Stomach (tissue), 9 donors: ENCODE results near the gene MYBPC1. TPM values are rescaled to one million over a fixed set of nuclear protein-coding genes. Genes with fewer than 3 reads are reported as not detected.

Experiments
- DNase-seq, 2 donors: peaks; one replicate each; pipeline versions ENCODE4 v3.0.0 to v3.0.0-alpha.2; 2013 to 2019
- H3K27ac ChIP-seq, 5 donors: fragments of 200-600 bp in 4 of 5; sonication (generic) in 4 of 5; one replicate each; pipeline ENCODE4 v1.5.1; 2013 to 2019; ENCODE audit warnings: mild to moderate bottlenecking in 1 of 5, moderate library complexity in 1 of 5
- H3K27me3 ChIP-seq, 3 donors: fragments of 200-600 bp; sonication (generic); one replicate each; pipeline ENCODE4 v1.5.1; 2017 to 2019; ENCODE audit warnings: mixed run types in 1 of 3
- H3K36me3 ChIP-seq, 4 donors: fragments of 200-600 bp; sonication (generic); 1 replicate in 3 of 4; 2 replicates in 1 of 4; pipeline ENCODE4 v1.5.1; 2016 to 2019
- H3K4me1 ChIP-seq, 4 donors: fragments of 200-600 bp; sonication (generic); one replicate each; pipeline ENCODE4 v1.5.1; 2016 to 2019
- H3K4me3 ChIP-seq, 4 donors: fragments of 200-600 bp; sonication (generic) in 3 of 4; one replicate each; pipeline ENCODE4 v1.5.1; 2016 to 2019; ENCODE audit warnings: mild to moderate bottlenecking in 1 of 4
- H3K9me3 ChIP-seq, 4 donors: fragments of 200-600 bp; sonication (generic); one replicate each; pipeline ENCODE4 v1.5.1; 2016 to 2019
- CTCF ChIP-seq, 7 experiments: fragments of 450-650 bp in 4 of 7; fragments of 200-600 bp in 3 of 7; sonication (generic) in 3 of 7; IDR thresholded peaks; one replicate each; pipeline ENCODE4 v1.5.1; 2016 to 2019; ENCODE audit warnings: antibody characterized with exemption in 7 of 7, control low read depth in 2 of 7, mild to moderate bottlenecking in 1 of 7
- EP300 ChIP-seq: sonication (generic); formaldehyde crosslinking; IDR thresholded peaks from one replicate; pipeline ENCODE4 v1.6.1; 2017; ENCODE audit warnings: antibody characterized with exemption
- POLR2A ChIP-seq, 4 donors: fragments of 450-650 bp; IDR thresholded peaks; one replicate each; pipeline ENCODE4 v1.6.1; 2016; ENCODE audit warnings: antibody characterized with exemption in 4 of 4, control low read depth in 2 of 4, mild to moderate bottlenecking in 1 of 4, moderate library complexity in 1 of 4
- POLR2AphosphoS5 ChIP-seq, 3 donors: sonication (generic); formaldehyde crosslinking; IDR thresholded peaks; one replicate each; pipeline ENCODE4 v1.6.1; 2016; ENCODE audit warnings: antibody characterized with exemption in 3 of 3
- WGBS, 5 donors: extraction: QIAGEN DNeasy Blood & Tissue Kit in 3 of 5; methylation state at CpG; one replicate each; pipeline versions ENCODE4 v1.1.5 to v1.1.7; 2013 to 2018; 5-methylcytosine and 5-hydroxymethylcytosine counted together
- intact Hi-C: fragments of 100-400 bp; cut with DNase I; formaldehyde crosslinking; loops from one replicate; pipeline ENCODE4 v1.15.1; 2023; ENCODE audit warnings: low total_unique reads
- polyA plus RNA-seq, 3 donors: library from polyadenylated mRNA; stranded (reverse); fragments of 200-250 nt; gene quantifications; one replicate each; pipeline ENCODE4 v1.2.3, GENCODE V29; 2013
- total RNA-seq, 5 donors: library from RNA; depleted of rRNA; stranded (reverse); fragments of >200 nt; gene quantifications; one replicate each; pipeline versions ENCODE4 v1.1.0 to v1.2.3, GENCODE V29; 2014 to 2016
- donor health status: healthy with polysubstance abuse.
- donor health status: Bipolar disorder and iron deficiency.
- donor health status: healthy.

Gene MYBPC1
- total and polyA plus RNA-seq, 8 donors: 0.31 to 8.8 (median 1.7) TPM; not detected in 2

- no peaks in the 10 kb centered on the region for H3K4me1 ChIP-seq
- 16 to 47% (median 23%) methylated on average over 1 of the region's 1 CpG for WGBS, 5 donors
- H3K4me3 ChIP-seq: no peak overlapping the region
- no peak for DNase-seq
- H3K27ac ChIP-seq: no peak overlapping the region
- intact Hi-C loops: no loop called here
- TF ChIP-seq EP300 (no peak), CTCF (IDR thresholded peaks at IDR 0.05) (no peak), POLR2AphosphoS5 (IDR thresholded peaks at IDR 0.05) (no peak), POLR2A (IDR thresholded peaks at IDR 0.05) (no peak)
- no peaks in the 10 kb centered on the region for H3K36me3 ChIP-seq
- H3K9me3 ChIP-seq: no peaks in the 10 kb centered on the region
- no peaks in the 10 kb centered on the region for H3K27me3 ChIP-seq
Observed at GRCh38 chr12:101581190-101581589, 13.6 kb upstream of the MYBPC1 start.

GRCh38 chr12:101582937-101583336, 11.8 kb upstream of the MYBPC1 start:
- no peaks in the 10 kb centered on the region for H3K4me1 ChIP-seq
- no peaks in the 10 kb centered on the region for H3K27me3 ChIP-seq
- H3K9me3 ChIP-seq: no peaks in the 10 kb centered on the region
- no peak for DNase-seq
- H3K4me3 ChIP-seq: no peak overlapping the region
- TF ChIP-seq EP300: no peak
- no peak for TF ChIP-seq POLR2AphosphoS5 (IDR thresholded peaks at IDR 0.05)
- no peak for TF ChIP-seq CTCF (IDR thresholded peaks at IDR 0.05)
- TF ChIP-seq POLR2A (IDR thresholded peaks at IDR 0.05): no peak
- no peaks in the 10 kb centered on the region for H3K36me3 ChIP-seq
- intact Hi-C loops: no loop called here
- 30 to 63% (median 50%) methylated on average over 1 of the region's 1 CpG for WGBS, 5 donors
- H3K27ac ChIP-seq: no peak overlapping the region

GRCh38 chr12:101590383-101590782, 4.4 kb upstream of the MYBPC1 start:
- 19 to 42% (median 30%) methylated on average over 3 of the region's 3 CpGs for WGBS, 5 donors
- peaks cover 0 to 6% (median 2%) of the 10 kb centered on the region in 4 donors for H3K4me1 ChIP-seq
- intact Hi-C loops: no loop called here

GRCh38 chr12:101591781-101592180, 3.0 kb upstream of the MYBPC1 start:
- Histone ChIP-seq H3K9me3 (no peaks in the 10 kb centered on the region), H3K36me3 (no peaks in the 10 kb centered on the region), H3K4me3 (no peak overlapping the region), H3K27me3 (no peaks in the 10 kb centered on the region), H3K27ac (no peak overlapping the region), H3K4me1 (peaks cover 0 to 6% (median 2%) of the 10 kb centered on the region in 4 donors)
- TF ChIP-seq CTCF (IDR thresholded peaks at IDR 0.05): no peak
- TF ChIP-seq EP300: no peak
- no peak for TF ChIP-seq POLR2A (IDR thresholded peaks at IDR 0.05)
- no peak for TF ChIP-seq POLR2AphosphoS5 (IDR thresholded peaks at IDR 0.05)
- intact Hi-C loops: no loop called here
- DNase-seq: no peak

More at GRCh38 chr12:101590383-101590782, 4.4 kb upstream of the MYBPC1 start:
- Histone ChIP-seq H3K27me3 (no peaks in the 10 kb centered on the region), H3K9me3 (no peaks in the 10 kb centered on the region), H3K27ac (peak overlapping the region in 1 of 5 donors; percentile 5), H3K4me3 (no peak overlapping the region), H3K36me3 (no peaks in the 10 kb centered on the region)
- no peak for TF ChIP-seq EP300
- TF ChIP-seq POLR2A (IDR thresholded peaks at IDR 0.05): no peak
- TF ChIP-seq CTCF (IDR thresholded peaks at IDR 0.05): no peak
- no peak for TF ChIP-seq POLR2AphosphoS5 (IDR thresholded peaks at IDR 0.05)
- no peak for DNase-seq
